Natural killer cell (primary cell): ENCODE measurements around the gene PRPF18. TPM values are rescaled to one million over a fixed set of nuclear protein-coding genes. Genes with fewer than 3 reads are reported as not detected.

Experiments used
- ATAC-seq, 3 donors: fragments of 150-1000 bp in 2 of 3; fragments of 200-7000 bp in 1 of 3; cut with Tn5 transposase; 1 replicate in 1 of 3; 2 replicates in 2 of 3; pipeline ENCODE4 v1.10.0; 2021; ENCODE audit warnings: mild to moderate bottlenecking in 2 of 3, moderate library complexity in 2 of 3
- DNase-seq, 2 donors: peaks; one replicate each; pipeline versions ENCODE4 v3.0.0 to v3.0.0-alpha.2; 2013 to 2021; ENCODE audit warnings: mixed read lengths in 1 of 2
- H3K27ac ChIP-seq: one replicate; pipeline ENCODE4 v1.5.1; 2013; ENCODE audit warnings: mild to moderate bottlenecking, low read length
- H3K27me3 ChIP-seq: one replicate; pipeline ENCODE4 v1.6.1; 2013; ENCODE audit warnings: low read length; ENCODE audit not compliant: control insufficient read depth, insufficient read depth
- H3K36me3 ChIP-seq: one replicate; pipeline ENCODE4 v1.6.1; 2013; ENCODE audit warnings: low read length; ENCODE audit not compliant: control insufficient read depth, insufficient read depth
- H3K4me1 ChIP-seq: one replicate; pipeline ENCODE4 v1.6.1; 2013; ENCODE audit warnings: low read length; ENCODE audit not compliant: control insufficient read depth, insufficient read depth
- H3K4me3 ChIP-seq: one replicate; pipeline ENCODE4 v1.5.1; 2013; ENCODE audit warnings: low read length
- H3K9me3 ChIP-seq: one replicate; pipeline ENCODE4 v1.6.1; 2013; ENCODE audit warnings: low read length; ENCODE audit not compliant: control insufficient read depth, insufficient read depth
- H3K27ac Mint-ChIP-seq, 2 donors: one replicate each; pipeline ENCODE4 v1.8.0; 2022; ENCODE audit warnings: mild to moderate bottlenecking in 2 of 2, mixed read lengths in 2 of 2, moderate library complexity in 1 of 2
- H3K27me3 Mint-ChIP-seq, 2 donors: one replicate each; pipeline ENCODE4 v1.8.0; 2022; ENCODE audit warnings: low read depth in 2 of 2, mixed read lengths in 2 of 2
- H3K36me3 Mint-ChIP-seq: one replicate; pipeline ENCODE4 v1.8.0; 2022; ENCODE audit warnings: mixed read lengths
- H3K4me1 Mint-ChIP-seq, 2 donors: one replicate each; pipeline ENCODE4 v1.8.0; 2022; ENCODE audit warnings: mixed read lengths in 2 of 2
- H3K4me3 Mint-ChIP-seq: one replicate; pipeline ENCODE4 v1.8.0; 2022; ENCODE audit warnings: mild to moderate bottlenecking, moderate library complexity, mixed read lengths
- H3K9me3 Mint-ChIP-seq, 2 donors: one replicate each; pipeline ENCODE4 v1.8.0; 2022; ENCODE audit warnings: mixed read lengths in 2 of 2
- WGBS: methylation state at CpG from one replicate; pipeline ENCODE4 v1.1.7; 2013; ENCODE audit warnings: missing lambda C conversion rate; ENCODE audit not compliant: insufficient coverage; 5-methylcytosine and 5-hydroxymethylcytosine counted together
- intact Hi-C: fragments of 100-400 bp; cut with micrococcal nuclease; formaldehyde crosslinking; loops from one replicate; pipeline ENCODE4 v1.14.2; 2022
- total RNA-seq, 4 donors: library from RNA; stranded (reverse); fragments of 120-200 nt in 1 of 4; gene quantifications; one replicate each; pipeline versions ENCODE4 v1.2.3 to v1.2.4, GENCODE V29; 2013 to 2022
- TF ChIP-seq, protein P1 (sequence below): fragments of 200-600 bp; IDR thresholded peaks from one replicate; pipeline ENCODE4 v1.8.0; 2022; ENCODE audit warnings: antibody characterized with exemption

The PRPF18 gene
- total RNA-seq, 3 donors from 2014 or later (not counting 1 experiment from before 2014, with no cell fraction given) = 29.5 to 39.3 (median 35.1) TPM

DNA sequence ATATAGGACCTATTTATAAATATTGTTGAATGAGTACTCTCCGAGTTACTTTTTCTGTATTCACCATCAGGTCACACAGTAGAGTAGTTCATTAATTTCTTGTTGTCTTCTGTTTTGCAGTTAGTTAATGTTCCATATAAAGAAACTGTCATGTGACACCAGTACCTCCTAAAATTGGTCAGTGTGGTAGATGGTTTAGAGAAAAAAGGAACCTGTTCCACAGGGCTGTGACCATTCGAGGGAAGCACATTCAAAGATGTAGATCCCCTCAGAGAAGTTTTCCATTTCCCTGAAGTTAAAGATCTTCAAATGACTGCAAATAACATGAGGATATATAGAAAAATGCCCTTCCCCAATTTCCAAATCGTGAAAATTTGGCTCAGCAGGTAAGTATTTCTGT, 45.7 kb downstream of the PRPF18 start:
- Mint-ChIP-seq H3K36me3 (peaks cover 13% of the 10 kb centered on the region), H3K9me3 (no peaks in the 10 kb centered on the region), H3K27me3 (no peaks in the 10 kb centered on the region), H3K4me1 (peaks cover 0 to 10% of the 10 kb centered on the region in 2 donors), H3K27ac (no peak overlapping the region), H3K4me3 (no peak overlapping the region)
- ATAC-seq (no peak), DNase-seq (no peak)
- Histone ChIP-seq H3K4me3 (no peak overlapping the region), H3K27ac (no peak overlapping the region), H3K27me3 (no peaks in the 10 kb centered on the region), H3K9me3 (no peaks in the 10 kb centered on the region), H3K4me1 (no peaks in the 10 kb centered on the region), H3K36me3 (peaks cover 20% of the 10 kb centered on the region)
- WGBS = no CpG with 5 or more reads among the region's 3 CpGs
- TF ChIP-seq, protein P1, sequence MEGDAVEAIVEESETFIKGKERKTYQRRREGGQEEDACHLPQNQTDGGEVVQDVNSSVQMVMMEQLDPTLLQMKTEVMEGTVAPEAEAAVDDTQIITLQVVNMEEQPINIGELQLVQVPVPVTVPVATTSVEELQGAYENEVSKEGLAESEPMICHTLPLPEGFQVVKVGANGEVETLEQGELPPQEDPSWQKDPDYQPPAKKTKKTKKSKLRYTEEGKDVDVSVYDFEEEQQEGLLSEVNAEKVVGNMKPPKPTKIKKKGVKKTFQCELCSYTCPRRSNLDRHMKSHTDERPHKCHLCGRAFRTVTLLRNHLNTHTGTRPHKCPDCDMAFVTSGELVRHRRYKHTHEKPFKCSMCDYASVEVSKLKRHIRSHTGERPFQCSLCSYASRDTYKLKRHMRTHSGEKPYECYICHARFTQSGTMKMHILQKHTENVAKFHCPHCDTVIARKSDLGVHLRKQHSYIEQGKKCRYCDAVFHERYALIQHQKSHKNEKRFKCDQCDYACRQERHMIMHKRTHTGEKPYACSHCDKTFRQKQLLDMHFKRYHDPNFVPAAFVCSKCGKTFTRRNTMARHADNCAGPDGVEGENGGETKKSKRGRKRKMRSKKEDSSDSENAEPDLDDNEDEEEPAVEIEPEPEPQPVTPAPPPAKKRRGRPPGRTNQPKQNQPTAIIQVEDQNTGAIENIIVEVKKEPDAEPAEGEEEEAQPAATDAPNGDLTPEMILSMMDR = no peak
- intact Hi-C loops = no loop called here

DNA sequence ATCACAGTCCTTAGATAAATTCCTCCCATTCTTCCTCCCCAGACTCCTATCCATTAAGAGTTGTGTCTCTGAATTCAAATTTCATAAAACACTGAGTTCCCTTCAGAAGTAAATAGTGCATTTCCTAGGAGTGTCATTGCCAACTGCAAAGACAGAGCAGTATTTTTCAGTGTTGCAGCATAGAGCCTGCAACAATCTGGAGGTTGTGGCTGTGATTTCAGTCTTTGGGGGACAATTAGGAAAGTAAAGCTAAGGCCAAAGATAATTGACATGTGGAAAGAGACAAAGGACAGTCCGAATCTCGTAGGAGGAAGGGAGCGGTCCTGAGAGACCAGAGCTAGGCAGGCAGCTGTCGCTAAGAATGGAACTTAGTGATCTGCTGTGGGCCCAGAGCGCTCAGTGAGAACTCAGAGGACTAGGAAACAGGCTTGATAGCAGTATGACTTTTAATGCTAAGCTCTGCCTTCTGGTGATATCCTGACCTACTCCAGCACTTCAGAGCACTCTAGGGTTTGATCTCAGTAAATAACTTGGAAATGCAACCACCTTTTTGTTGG, 46.2 kb downstream of the PRPF18 start:
- H3K27me3 Mint-ChIP-seq = no peaks in the 10 kb centered on the region
- intact Hi-C loops = no loop called here
- Histone ChIP-seq H3K4me1 (no peaks in the 10 kb centered on the region), H3K4me3 (no peak overlapping the region), H3K27me3 (no peaks in the 10 kb centered on the region), H3K27ac (no peak overlapping the region), H3K36me3 (peaks cover 22% of the 10 kb centered on the region), H3K9me3 (no peaks in the 10 kb centered on the region)
- peaks cover 17% of the 10 kb centered on the region for H3K36me3 Mint-ChIP-seq
- ATAC-seq (no peak), DNase-seq (no peak)
- TF ChIP-seq, protein P1 = no peak
- H3K4me1 Mint-ChIP-seq = peaks cover 0 to 10% of the 10 kb centered on the region in 2 donors
- H3K9me3 Mint-ChIP-seq = no peaks in the 10 kb centered on the region
- no peak overlapping the region for H3K27ac Mint-ChIP-seq
- WGBS = 97% methylated on average over 5 of the region's 5 CpGs
- H3K4me3 Mint-ChIP-seq = no peak overlapping the region

DNA sequence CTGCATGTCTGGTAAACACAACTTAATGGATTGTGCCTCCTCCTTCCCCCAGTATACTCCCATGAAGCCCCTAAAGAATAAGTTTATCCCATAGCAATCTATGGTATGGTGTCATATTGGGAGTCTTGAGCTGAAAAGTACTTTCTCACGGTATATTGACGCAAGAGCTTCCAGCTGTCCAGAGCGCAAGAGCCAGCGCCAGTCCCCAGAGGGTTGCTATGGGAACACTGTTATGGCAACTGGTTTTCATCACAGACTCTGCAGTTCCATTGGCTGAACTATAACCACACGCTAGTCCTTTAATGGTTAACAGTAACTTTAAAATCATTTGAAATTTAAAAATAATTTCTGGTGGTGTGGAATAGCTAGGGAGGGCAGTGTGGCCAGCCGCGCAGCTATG, 46.9 kb downstream of the PRPF18 start:
- no peaks in the 10 kb centered on the region for H3K4me1 ChIP-seq
- no peaks in the 10 kb centered on the region for H3K27me3 Mint-ChIP-seq
- DNase-seq = no peak
- H3K4me1 Mint-ChIP-seq = peaks cover 0 to 9% of the 10 kb centered on the region in 2 donors
- H3K36me3 Mint-ChIP-seq = peaks cover 24% of the 10 kb centered on the region
- no peaks in the 10 kb centered on the region for H3K27me3 ChIP-seq
- no peak overlapping the region for H3K4me3 Mint-ChIP-seq
- TF ChIP-seq, protein P1 = no peak
- H3K27ac Mint-ChIP-seq = peak overlapping the region in 1 of 2 donors; percentile 25
- H3K9me3 Mint-ChIP-seq = no peaks in the 10 kb centered on the region
- H3K36me3 ChIP-seq = peaks cover 20% of the 10 kb centered on the region
- intact Hi-C loops = no loop called here
- no peaks in the 10 kb centered on the region for H3K9me3 ChIP-seq
- H3K4me3 ChIP-seq = no peak overlapping the region
- no peak overlapping the region for H3K27ac ChIP-seq
- ATAC-seq = no peak
- 99% methylated on average over 7 of the region's 7 CpGs for WGBS

DNA sequence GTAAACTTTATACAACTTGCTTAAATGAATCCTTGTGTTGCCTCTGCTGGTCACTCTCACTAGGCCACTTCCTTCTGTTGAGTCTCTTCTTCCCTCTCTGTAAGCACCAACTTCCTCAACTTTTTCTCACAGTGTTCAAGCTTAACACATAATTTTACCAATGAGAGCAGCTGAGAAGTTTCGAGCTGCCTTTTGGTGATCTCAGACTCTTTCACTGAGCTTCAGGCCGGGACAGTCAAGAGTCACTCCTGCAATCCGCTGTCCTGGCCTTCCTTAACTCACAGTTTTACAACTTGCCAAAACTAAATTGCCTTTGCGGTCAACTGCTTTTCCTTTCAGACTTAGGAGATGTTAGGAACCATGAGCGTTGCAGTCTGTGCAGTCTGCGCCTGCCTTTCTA, 47.4 kb downstream of the PRPF18 start:
- Histone ChIP-seq H3K36me3 (peaks cover 23% of the 10 kb centered on the region), H3K27ac (no peak overlapping the region), H3K9me3 (no peaks in the 10 kb centered on the region), H3K4me3 (no peak overlapping the region), H3K4me1 (no peaks in the 10 kb centered on the region), H3K27me3 (no peaks in the 10 kb centered on the region)
- Mint-ChIP-seq H3K4me3 (no peak overlapping the region), H3K27ac (peak overlapping the region in 1 of 2 donors; percentile 25), H3K36me3 (peaks cover 28% of the 10 kb centered on the region), H3K9me3 (no peaks in the 10 kb centered on the region), H3K27me3 (no peaks in the 10 kb centered on the region), H3K4me1 (peaks cover 0 to 6% of the 10 kb centered on the region in 2 donors)
- intact Hi-C loops = no loop called here
- 89% methylated on average over 6 of the region's 6 CpGs for WGBS
- ATAC-seq (no peak), DNase-seq (no peak)
- TF ChIP-seq, protein P1 = no peak
